Gastrocnemius medialis (tissue), 4 donors: ENCODE data around the gene SELENOK. TPM values are rescaled to one million over a fixed set of nuclear protein-coding genes. Genes with fewer than 3 reads are reported as not detected.

ENCODE experiments used
- ATAC-seq, 2 donors: fragments of 150-250 bp; one replicate each; pipeline ENCODE4 v1.9.1; 2016
- DNase-seq, 2 donors: peaks; one replicate each; pipeline ENCODE4 v3.0.0-alpha.2; 2019
- H3K27ac ChIP-seq, 4 donors: fragments of 200-600 bp; sonication (generic); 1 replicate in 1 of 4; 2 replicates in 3 of 4; pipeline ENCODE4 v1.5.1; 2016 to 2018; ENCODE audit warnings: mild to moderate bottlenecking in 2 of 4, moderate library complexity in 1 of 4
- H3K27me3 ChIP-seq, 3 donors: fragments of 200-600 bp; sonication (generic) in 2 of 3; 1 replicate in 1 of 3; 2 replicates in 2 of 3; pipeline versions ENCODE4 v1.5.1 to v1.6.0; 2016 to 2019; ENCODE audit warnings: mild to moderate bottlenecking in 1 of 3, moderate library complexity in 1 of 3
- H3K36me3 ChIP-seq, 2 donors: fragments of 200-600 bp; sonication (generic) in 1 of 2; one replicate each; pipeline ENCODE4 v1.5.1; 2017 to 2018
- H3K4me1 ChIP-seq, 2 donors: fragments of 200-600 bp; sonication (generic) in 1 of 2; one replicate each; pipeline ENCODE4 v1.5.1; 2016 to 2017; ENCODE audit warnings: mild to moderate bottlenecking in 2 of 2
- H3K4me3 ChIP-seq, 4 donors: fragments of 200-600 bp; sonication (generic) in 3 of 4; 1 replicate in 1 of 4; 2 replicates in 3 of 4; pipeline ENCODE4 v1.5.1; 2016 to 2019; ENCODE audit warnings: mild to moderate bottlenecking in 2 of 4
- H3K9me3 ChIP-seq, 3 donors: fragments of 200-600 bp; sonication (generic) in 2 of 3; 1 replicate in 1 of 3; 2 replicates in 2 of 3; pipeline ENCODE4 v1.5.1; 2016 to 2019
- POLR2A ChIP-seq, 2 donors: fragments of 450-650 bp; IDR thresholded peaks; one replicate each; pipeline ENCODE4 v1.6.1; 2017; ENCODE audit warnings: antibody characterized with exemption in 2 of 2, mild to moderate bottlenecking in 2 of 2, moderate library complexity in 2 of 2
- in situ Hi-C, 4 donors: fragments of 200-750 bp; cut with MboI; loops; one replicate each; pipeline versions ENCODE4 v1.15.0 to v1.8.0; 2017; ENCODE audit warnings: low sequenced_read_pairs in 4 of 4
- intact Hi-C: fragments of 100-400 bp; cut with DNase I; formaldehyde crosslinking; loops from one replicate; pipeline ENCODE4 v1.15.1; 2023; ENCODE audit warnings: low total_unique reads
- total RNA-seq, 4 donors: library from RNA; depleted of rRNA; stranded (reverse); fragments of >200 nt; gene quantifications; one replicate each; pipeline versions ENCODE4 v1.1.0 to v1.2.3, GENCODE V29; 2016
- TF ChIP-seq, protein P1 (sequence below), 5 experiments: fragments of 450-650 bp in 3 of 5; fragments of 200-600 bp in 2 of 5; sonication (generic) in 2 of 5; IDR thresholded peaks in 4 of 5; conservative IDR thresholded peaks in 1 of 5; 1 replicate in 4 of 5; 2 replicates in 1 of 5; pipeline ENCODE4 v1.5.1; 2016 to 2019; ENCODE audit warnings: antibody characterized with exemption in 5 of 5, mild to moderate bottlenecking in 3 of 5, moderate library complexity in 3 of 5

SELENOK gene
- total RNA-seq, 4 donors from 2014 or later, result 73.1 to 95.4 (median 80.8) TPM

DNA sequence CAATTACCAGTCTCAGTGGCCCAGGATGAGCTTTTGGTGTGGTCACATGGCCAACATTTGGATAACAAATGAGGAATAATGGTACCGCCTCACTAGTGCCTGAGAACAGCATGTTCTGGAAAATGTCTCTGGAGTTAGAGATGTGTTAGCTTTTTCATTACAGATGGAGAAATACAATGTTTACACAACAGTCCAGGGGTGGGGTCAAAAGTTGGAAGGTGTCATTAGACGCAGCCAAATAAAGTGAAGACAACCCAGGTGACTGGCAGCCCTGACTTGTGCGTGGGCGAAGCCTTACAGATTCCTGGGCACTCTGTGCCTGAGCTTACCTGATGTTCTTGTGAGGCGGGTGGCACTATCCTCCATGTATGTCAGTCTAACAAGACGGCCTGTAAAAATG is 32.5 kb downstream of the SELENOK start:
- TF ChIP-seq, protein P1, sequence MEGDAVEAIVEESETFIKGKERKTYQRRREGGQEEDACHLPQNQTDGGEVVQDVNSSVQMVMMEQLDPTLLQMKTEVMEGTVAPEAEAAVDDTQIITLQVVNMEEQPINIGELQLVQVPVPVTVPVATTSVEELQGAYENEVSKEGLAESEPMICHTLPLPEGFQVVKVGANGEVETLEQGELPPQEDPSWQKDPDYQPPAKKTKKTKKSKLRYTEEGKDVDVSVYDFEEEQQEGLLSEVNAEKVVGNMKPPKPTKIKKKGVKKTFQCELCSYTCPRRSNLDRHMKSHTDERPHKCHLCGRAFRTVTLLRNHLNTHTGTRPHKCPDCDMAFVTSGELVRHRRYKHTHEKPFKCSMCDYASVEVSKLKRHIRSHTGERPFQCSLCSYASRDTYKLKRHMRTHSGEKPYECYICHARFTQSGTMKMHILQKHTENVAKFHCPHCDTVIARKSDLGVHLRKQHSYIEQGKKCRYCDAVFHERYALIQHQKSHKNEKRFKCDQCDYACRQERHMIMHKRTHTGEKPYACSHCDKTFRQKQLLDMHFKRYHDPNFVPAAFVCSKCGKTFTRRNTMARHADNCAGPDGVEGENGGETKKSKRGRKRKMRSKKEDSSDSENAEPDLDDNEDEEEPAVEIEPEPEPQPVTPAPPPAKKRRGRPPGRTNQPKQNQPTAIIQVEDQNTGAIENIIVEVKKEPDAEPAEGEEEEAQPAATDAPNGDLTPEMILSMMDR (IDR thresholded peaks at IDR 0.05 in 4 of 5, conservative IDR thresholded peaks at IDR 0.05 in 1 of 5), result no peak
- no peak for TF ChIP-seq POLR2A (IDR thresholded peaks at IDR 0.05)
- intact Hi-C loops (no loop called here), in situ Hi-C loops (no loop called here)
- Histone ChIP-seq H3K27ac (no peak overlapping the region), H3K36me3 (peaks cover 0 to 51% of the 10 kb centered on the region in 2 donors), H3K9me3 (no peaks in the 10 kb centered on the region), H3K27me3 (no peaks in the 10 kb centered on the region), H3K4me3 (no peak overlapping the region), H3K4me1 (no peaks in the 10 kb centered on the region)
- no peak for DNase-seq
- ATAC-seq, result no peak

DNA sequence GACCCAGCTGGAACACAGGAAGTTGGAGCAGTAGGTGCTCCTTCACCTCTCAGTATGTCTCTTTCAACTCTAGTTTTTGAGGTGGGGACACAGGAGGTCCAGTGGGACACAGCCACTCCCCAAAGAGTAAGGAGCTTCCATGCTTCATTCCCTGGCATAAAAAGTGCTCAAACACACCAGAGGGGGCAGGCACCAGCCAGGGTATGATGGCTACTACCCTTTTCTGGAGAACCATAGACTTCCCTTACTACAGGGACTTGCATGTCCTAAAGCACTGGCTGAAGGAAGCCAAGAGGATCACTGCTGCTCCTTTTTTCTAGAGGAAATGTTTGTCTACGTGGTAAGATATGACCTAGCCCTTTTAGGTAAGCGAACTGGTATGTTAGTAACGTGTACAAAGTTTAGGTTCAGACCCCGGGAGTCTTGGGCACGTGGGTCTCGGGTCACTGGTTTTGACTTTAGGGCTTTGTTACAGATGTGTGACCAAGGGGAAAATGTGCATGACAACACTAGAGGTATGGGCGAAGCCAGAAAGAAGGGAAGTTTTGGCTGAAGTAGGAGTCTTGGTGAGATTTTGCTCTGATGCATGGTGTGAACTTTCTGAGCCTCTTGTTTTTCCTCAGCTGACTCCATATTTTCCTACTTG is 33.4 kb downstream of the SELENOK start:
- intact Hi-C loops, result no loop called here
- H3K9me3 ChIP-seq, result no peaks in the 10 kb centered on the region
- ATAC-seq, result no peak
- peaks cover 0 to 42% of the 10 kb centered on the region in 2 donors for H3K36me3 ChIP-seq
- TF ChIP-seq, protein P1 (IDR thresholded peaks at IDR 0.05 in 4 of 5, conservative IDR thresholded peaks at IDR 0.05 in 1 of 5), result no peak
- TF ChIP-seq POLR2A (IDR thresholded peaks at IDR 0.05), result no peak
- no peak overlapping the region for H3K27ac ChIP-seq
- in situ Hi-C loops, result no loop called here
- H3K4me1 ChIP-seq, result no peaks in the 10 kb centered on the region
- no peak for DNase-seq
- no peak overlapping the region for H3K4me3 ChIP-seq
- H3K27me3 ChIP-seq, result no peaks in the 10 kb centered on the region

DNA sequence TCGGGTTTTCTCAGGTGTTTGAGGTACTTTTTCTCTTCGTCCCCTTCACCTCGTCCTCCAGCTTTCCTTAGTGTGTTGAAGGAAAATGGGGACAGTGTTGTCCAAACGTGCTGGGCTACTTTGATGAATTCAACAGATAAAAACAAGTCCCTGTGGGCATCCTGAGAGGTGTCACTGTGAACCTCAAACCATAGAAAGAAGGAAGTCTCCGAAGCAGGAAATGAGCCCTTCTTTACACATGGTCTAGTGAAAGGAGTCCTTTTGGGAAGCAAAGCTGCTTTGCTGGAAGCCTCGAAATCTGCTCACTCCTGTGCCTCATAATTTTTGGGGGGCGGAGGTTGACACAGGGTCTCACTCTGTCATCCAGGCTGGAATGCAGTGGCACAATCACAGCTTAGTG is 34.7 kb downstream of the SELENOK start:
- Histone ChIP-seq H3K36me3 (peaks cover 0 to 29% of the 10 kb centered on the region in 2 donors), H3K9me3 (no peaks in the 10 kb centered on the region), H3K4me3 (no peak overlapping the region), H3K27ac (no peak overlapping the region), H3K27me3 (no peaks in the 10 kb centered on the region), H3K4me1 (no peaks in the 10 kb centered on the region)
- no peak for DNase-seq
- TF ChIP-seq POLR2A (IDR thresholded peaks at IDR 0.05), result no peak
- TF ChIP-seq, protein P1 (IDR thresholded peaks at IDR 0.05 in 4 of 5, conservative IDR thresholded peaks at IDR 0.05 in 1 of 5), result no peak
- intact Hi-C loops, result no loop called here
- no peak for ATAC-seq
- in situ Hi-C loops, result no loop called here

DNA sequence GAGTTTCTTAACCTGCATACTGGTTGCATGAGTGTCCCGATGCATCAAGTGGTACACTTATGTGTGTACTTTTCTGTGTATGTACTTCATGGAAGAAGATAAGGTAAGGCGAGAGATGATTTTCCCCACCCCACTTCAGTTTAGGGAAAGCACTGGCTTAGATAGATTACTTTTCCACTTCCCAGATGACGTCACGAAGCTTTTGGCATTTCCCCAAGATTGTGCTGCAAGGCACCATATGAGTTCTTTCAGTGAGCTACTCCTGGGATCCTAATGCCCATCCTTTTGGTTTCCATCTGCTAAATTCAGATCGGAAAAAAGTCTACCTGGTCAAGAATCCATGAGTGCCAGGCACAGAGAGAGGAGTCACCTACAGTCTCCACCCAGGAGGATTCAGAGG is 40.8 kb downstream of the SELENOK start:
- in situ Hi-C loops, result no loop called here
- ATAC-seq (no peak), DNase-seq (no peak)
- Histone ChIP-seq H3K4me1 (peaks cover 0 to 5% of the 10 kb centered on the region in 2 donors), H3K9me3 (no peaks in the 10 kb centered on the region), H3K4me3 (no peak overlapping the region), H3K27me3 (no peaks in the 10 kb centered on the region), H3K27ac (no peak overlapping the region), H3K36me3 (no peaks in the 10 kb centered on the region)
- intact Hi-C loops, result no loop called here
- TF ChIP-seq, protein P1 (IDR thresholded peaks at IDR 0.05 in 4 of 5, conservative IDR thresholded peaks at IDR 0.05 in 1 of 5), result no peak
- TF ChIP-seq POLR2A (IDR thresholded peaks at IDR 0.05), result no peak

DNA sequence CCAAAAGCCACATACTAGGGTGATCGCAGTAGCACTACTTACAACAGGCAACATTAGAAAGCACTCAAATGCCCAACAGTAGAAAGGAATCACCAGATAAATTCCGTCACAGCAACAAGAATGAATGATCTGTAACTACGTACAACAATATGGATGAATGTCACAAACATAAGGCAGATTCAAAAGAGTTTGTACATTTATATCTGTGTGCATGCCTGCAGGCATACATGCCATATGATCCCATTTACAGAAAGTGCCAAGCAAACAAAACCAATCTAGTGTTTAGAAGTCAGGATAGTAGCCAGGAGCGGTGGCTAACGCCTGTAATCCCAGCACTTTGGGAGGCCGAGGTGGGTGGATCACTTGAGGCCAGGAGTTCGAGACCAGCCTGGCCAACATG is 41.7 kb downstream of the SELENOK start:
- Histone ChIP-seq H3K4me1 (peaks cover 0 to 5% of the 10 kb centered on the region in 2 donors), H3K4me3 (no peak overlapping the region), H3K9me3 (no peaks in the 10 kb centered on the region), H3K27me3 (no peaks in the 10 kb centered on the region), H3K36me3 (no peaks in the 10 kb centered on the region), H3K27ac (no peak overlapping the region)
- TF ChIP-seq, protein P1 (IDR thresholded peaks at IDR 0.05 in 4 of 5, conservative IDR thresholded peaks at IDR 0.05 in 1 of 5), result no peak
- no peak for TF ChIP-seq POLR2A (IDR thresholded peaks at IDR 0.05)
- DNase-seq (no peak), ATAC-seq (no peak)
- in situ Hi-C loops, result no loop called here
- intact Hi-C loops, result no loop called here
